Astrocyte of the spinal cord (primary cell): ENCODE measurements around the gene KCNK7.
"Not testable (repeated sequence)": the region's sequence is repeated elsewhere in the genome, so short reads cannot be mapped to it uniquely, and the experiment has no call there.

Experiments used
- DNase-seq: peaks from one replicate; pipeline ENCODE4 v3.0.0; 2011; ENCODE audit warnings: low read depth, low spot score
- H3K4me3 ChIP-seq: 2 replicates; pipeline ENCODE4 v1.5.1; 2011; ENCODE audit warnings: low read depth, mild to moderate bottlenecking, low read length, moderate library complexity
- in situ Hi-C: cut with HindIII; loops from 2 replicates; pipeline ENCODE4 v1.10.0; 2017; ENCODE audit warnings: low sequenced_read_pairs
- TF ChIP-seq, protein P1 (sequence below): IDR thresholded peaks from 2 replicates; pipeline ENCODE4 v1.5.1; 2012; ENCODE audit warnings: low read depth, mild to moderate bottlenecking, low read length, inconsistent platforms

KCNK7 gene

DNA sequence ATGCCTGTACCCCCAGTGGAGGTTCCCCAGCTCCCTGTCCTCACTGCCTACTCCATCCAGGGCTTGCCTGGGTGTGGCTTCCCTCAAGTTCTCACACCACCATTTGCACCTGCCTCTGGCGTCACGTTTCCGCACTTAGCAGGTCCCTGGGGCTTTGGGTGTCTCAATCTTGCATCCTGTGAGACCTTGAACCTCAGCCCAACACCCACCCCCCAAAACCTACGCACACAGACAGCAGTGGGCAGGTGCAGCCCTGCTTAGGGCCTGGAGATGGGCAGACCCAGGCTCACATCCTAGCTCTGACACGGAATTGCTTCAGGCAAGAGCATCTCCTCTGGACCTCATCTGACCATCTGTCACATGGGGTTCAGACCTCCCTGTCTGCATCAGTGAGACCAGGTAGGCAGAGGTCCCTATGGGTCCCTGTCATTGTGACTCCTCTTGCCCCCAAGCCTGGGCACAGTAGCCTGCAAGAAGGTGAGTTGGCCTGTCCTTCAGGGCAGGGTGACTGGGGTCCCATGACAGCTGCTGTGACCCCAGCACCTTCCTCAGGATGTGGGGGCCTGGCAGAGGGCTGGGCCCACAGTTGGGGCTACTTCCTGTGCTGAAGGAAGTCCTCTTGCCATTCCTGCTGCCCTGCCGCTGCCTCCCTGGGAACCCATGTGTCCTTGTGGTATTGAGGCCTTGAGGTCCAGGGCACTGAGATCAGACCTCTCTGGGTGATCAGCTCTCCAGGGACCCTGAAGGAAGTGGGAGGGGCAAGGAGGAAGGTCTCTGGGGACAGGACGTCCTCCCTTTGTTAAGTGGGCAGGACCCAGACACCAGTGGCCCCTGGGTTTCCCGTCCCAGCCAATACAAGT, 44.3 kb upstream of the KCNK7 start:
- DNase-seq, result no peak
- TF ChIP-seq, protein P1, sequence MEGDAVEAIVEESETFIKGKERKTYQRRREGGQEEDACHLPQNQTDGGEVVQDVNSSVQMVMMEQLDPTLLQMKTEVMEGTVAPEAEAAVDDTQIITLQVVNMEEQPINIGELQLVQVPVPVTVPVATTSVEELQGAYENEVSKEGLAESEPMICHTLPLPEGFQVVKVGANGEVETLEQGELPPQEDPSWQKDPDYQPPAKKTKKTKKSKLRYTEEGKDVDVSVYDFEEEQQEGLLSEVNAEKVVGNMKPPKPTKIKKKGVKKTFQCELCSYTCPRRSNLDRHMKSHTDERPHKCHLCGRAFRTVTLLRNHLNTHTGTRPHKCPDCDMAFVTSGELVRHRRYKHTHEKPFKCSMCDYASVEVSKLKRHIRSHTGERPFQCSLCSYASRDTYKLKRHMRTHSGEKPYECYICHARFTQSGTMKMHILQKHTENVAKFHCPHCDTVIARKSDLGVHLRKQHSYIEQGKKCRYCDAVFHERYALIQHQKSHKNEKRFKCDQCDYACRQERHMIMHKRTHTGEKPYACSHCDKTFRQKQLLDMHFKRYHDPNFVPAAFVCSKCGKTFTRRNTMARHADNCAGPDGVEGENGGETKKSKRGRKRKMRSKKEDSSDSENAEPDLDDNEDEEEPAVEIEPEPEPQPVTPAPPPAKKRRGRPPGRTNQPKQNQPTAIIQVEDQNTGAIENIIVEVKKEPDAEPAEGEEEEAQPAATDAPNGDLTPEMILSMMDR, result no peak
- no peak overlapping the region for H3K4me3 ChIP-seq
- in situ Hi-C loops, result no loop called here

DNA sequence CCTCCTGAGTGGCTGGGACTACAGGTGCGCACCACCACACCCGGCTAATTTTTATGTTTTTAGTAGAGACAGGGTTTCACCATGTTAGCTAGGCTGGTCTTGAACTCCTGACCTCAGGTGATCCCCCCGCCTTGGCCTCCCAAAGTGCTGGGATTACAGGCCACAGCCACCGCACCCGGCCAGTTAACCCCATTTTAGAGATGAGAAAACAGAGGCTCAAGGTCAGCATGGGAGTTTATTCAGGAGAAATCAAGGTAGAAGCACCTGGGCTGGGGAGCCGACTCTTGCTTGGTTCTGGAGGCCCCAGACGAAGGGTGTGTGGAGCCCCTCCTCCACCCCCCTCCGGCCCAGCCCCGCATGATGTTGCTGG, 43.6 kb upstream of the KCNK7 start:
- in situ Hi-C loops, H3K4me3 ChIP-seq, DNase-seq: not testable (repeated sequence)

DNA sequence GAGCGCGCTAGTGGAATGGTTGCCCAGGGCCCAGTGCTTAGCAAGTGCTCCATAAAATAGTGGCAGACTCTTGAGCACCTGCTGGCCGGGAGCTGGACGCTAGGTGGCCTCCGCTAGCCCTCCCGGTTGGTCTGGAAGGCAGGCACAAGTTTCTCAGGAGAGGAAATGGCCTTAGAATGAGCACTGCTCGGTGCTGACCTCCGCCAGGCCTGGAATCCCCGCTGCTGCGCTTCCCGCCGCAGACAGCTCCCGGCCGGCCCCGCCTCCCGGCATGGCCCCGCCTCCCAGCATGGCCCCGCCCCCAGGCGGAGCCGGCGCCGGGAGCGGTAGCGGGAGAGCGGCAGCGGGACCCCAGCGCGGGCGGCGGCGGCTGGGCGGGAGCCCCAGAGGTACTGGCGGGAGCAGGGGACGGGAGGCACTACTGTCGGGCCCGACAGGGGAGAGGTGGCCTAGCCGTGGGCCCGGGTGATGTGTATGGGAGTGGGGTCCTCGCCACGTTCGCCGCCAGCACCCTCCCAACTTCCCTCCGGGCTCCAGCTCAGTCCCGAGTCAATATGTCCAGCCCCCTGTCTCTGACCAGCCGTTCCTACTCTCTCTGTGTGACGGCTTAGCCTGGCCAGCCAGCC, 42.3 kb upstream of the KCNK7 start, which contains the start of gene SIPA1:
Gene SIPA1 (plus strand): TSS at position 308 of the 626 bp plus-strand sequence. CDS start 2,821 bp downstream, outside the sequence.
- H3K4me3 ChIP-seq, result peak within 1 kb of the TSS; percentile 72
- in situ Hi-C loops, result no loop called here
- DNase-seq, result peak; percentile 96
- TF ChIP-seq, protein P1, result peak; percentile 81

DNA sequence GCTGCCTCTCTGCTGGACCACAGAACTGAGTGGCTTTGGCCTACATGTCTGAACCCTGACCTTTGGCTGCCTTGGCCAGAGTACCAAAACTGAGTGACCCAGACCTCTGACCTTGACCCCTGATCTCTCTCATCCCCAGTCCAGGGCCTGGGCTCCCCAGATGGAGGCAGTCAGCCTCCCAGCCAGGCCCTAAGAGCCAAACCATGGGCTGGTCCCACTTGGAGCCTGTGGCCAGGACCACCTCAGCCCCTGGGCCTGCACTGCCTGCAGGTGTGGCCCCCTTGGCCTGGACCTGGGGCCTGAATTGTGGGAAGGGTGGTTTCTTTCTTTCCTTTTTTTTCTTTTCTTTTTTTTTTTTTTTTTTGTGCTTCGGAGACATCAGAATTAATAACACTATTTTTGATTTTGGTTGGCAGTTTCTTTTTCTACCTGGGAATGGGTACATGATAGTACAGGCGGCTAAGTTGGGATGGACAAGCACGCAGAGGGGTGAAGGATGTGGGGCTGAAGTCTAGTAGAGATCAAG, 41.5 kb upstream of the KCNK7 start:
- H3K4me3 ChIP-seq, result no peak overlapping the region
- no peak for DNase-seq
- in situ Hi-C loops, result no loop called here

DNA sequence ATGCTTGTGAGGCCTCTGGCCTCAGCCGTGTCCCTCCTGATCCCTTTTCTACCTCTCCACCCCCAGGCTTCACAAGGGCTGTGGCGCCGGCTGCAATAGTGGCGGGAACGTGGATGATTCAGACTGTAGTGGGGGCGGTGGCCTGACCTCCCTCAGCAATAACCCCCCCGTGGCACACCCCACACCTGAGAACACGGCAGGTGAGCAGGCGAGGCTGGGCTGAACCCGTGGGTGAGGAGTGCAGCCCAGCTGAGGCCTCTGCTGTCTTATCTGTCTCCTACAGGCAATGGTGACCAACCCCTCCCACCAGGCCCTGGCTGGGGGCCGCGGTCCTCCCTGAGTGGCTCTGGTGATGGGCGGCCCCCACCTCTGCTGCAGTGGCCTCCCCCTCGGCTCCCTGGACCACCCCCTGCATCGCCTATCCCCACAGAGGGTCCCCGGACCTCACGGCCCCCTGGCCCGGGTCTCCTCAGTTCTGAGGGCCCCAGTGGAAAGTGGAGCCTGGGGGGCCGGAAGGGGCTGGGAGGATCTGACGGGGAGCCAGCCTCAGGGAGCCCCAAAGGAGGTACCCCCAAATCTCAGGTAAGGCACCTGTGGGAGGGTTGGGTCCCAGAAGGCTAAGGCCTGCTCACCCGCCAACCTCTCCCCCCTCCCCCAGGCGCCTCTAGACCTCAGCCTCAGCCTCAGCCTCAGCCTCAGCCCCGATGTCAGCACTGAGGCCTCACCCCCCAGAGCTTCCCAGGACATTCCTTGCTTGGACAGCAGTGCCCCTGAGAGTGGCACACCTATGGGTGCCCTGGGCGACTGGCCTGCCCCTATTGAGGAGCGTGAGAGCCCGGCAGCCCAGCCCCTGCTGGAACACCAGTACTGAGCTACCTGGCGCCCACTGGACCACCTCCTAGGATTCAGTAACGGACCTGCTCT, 40.8 kb upstream of the KCNK7 start:
- in situ Hi-C loops, result no loop called here

More for the DNA sequence above, 41.5 kb upstream of the KCNK7 start:
- TF ChIP-seq, protein P1, result no peak

DNA sequence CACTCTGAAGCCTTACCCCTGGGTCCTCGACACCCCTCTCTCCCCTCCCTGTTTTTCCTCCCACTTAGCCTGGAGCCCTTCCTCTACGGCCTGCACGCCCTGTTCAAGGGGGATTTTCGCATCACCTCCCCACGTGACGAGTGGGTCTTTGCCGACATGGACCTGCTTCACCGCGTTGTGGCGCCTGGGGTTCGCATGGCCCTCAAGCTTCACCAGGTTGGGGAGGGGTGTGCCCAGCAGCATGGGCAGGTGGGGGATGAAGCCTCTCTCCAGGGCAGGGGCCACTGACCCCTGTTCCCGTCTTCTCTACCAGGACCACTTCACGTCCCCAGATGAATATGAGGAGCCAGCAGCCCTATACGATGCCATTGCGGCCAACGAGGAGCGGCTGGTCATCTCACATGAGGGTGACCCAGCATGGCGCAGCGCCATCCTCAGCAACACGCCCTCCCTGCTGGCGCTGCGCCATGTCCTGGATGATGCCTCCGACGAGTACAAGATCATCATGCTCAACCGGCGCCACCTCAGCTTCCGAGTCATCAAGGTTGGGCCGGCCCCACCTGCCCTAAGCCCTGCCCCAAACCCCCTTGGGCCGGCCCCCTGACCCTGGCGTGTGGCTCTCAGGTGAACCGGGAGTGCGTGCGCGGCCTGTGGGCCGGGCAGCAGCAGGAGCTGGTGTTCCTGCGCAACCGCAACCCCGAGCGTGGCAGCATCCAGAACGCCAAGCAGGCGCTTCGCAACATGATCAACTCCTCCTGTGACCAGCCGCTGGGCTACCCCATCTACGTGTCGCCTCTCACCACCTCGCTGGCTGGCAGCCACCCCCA, 39.5 kb upstream of the KCNK7 start:
- in situ Hi-C loops, result no loop called here
- H3K4me3 ChIP-seq, result no peak overlapping the region
- TF ChIP-seq, protein P1, result no peak
- no peak for DNase-seq

More for the DNA sequence above, 40.8 kb upstream of the KCNK7 start:
- no peak for DNase-seq
- TF ChIP-seq, protein P1, result no peak
- H3K4me3 ChIP-seq, result no peak overlapping the region
